Stimulated activated CD8-positive, alpha-beta memory T cell treated with anti-CD3 and anti-CD28 coated beads, Interleukin-12 subunit alpha, Interleukin-12 subunit beta, amount 100 ng/mL, for 24 hours (primary cell): Measurements from ENCODE around the gene APP.
"Not testable (repeated sequence)": the region's sequence is repeated elsewhere in the genome, so short reads cannot be mapped to it uniquely, and the experiment has no call there.

Experiments
- DNase-seq: peaks from one replicate; pipeline ENCODE4 v3.0.0-alpha.2; 2020; ENCODE audit errors: extremely low read depth

APP gene

DNA sequence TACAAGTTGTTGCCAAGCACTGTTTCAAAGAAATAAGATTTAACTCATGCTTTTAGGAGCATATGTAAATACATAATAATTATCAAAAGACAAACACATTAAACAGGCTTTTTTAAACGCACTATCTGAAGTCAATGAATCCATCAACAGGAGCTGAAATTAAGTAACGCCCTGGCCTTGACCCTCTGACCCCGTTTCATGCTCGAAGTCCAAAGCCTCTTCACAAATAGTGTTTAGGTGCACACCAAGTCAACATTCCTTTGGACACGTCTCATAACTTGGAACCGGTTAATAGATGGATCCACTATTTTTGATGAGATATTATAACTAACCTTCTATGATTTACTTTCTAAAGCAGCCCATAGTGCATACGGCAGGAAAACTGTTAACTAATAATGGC, 226.5 kb downstream of the APP start:
- DNase-seq, result no peak

DNA sequence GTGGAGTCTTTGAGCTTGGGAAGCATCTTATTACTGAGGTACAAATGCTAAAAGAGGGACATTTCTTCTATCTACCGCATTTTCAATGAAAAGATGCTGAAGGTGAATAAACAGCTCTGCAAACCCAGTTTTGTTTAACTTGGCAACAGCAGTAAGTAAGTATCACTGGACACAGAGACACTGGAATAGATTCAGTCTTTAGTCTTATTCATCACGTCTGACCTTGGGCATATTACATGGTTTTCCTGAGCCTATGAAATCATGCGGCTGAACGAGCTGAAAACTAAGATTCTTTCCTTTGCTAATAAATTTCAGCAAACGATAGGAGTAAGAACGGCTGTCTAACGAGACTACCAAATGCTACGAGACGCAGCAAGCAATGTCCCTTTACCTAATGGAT, 228.4 kb downstream of the APP start:
- DNase-seq, result no peak

DNA sequence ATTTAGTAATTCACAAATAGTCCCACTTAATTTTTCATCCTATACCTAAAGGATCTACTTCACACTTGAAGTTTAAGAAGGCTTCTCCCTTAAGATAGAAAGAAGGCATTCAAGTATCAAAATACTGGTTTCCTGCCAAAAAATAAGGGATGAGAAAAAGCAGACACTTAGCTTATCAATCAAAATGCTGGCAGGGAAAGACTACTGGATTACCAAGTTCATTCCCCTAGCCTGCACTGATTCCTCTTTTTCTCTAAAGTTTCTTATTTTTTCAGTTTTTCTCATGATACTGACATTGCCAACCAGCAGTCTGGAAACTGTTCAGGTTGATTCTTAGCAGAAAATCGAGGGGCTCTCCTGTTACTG, 231.2 kb downstream of the APP start:
- DNase-seq, result no peak

DNA sequence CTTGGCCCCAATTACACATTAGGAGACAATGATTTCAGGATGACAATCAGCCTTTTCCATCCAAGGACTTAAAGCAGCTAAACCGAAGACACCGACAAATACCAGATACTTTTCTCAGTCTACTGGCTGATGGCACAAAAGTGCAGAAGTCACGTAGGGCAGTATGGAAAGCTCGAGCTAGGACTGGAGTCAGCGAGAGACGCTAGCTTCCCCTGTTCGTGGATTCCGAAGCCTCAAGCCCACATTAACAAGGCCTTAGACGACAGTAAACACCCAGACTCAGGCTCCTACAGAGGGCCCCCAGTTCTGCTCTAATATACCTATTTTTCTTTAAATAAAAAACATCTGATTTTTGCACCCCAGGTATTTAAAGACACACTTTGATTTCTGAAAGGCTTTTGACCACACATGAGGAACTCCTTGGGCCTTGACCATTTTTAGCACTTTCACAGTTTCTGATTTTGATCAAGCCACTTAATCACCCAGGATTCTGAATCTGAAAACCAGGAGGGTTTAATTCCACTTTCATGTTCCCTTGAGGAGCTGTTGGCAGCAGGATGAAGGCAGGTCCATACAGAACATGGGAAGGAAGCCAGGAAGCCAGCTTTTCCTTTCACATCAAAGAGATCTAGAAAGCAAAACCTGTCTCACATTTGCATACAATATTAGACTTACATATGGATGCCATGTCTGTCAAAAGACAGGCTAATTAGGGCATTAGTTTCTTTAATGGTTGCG, 231.7 kb downstream of the APP start:
- DNase-seq, result no peak

DNA sequence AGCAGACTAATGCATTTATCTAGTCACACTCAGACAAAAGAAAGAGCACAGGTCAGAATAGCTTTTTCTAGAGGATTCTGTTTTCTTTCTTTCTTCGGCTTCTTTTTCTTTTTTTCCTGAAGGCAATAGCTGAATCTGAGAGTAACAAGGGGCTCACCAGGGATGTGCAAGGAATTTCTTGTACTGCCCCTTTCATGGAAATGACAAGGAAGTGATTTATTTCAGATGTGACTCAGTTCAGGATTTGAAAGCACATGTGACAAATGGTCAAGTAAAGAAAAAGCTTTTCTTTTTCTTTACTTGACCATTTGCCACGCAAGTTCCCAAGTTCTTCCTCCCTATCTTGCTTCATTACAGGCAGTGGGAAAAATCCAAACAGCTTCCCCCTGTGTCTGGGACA, 233.8 kb downstream of the APP start:
- DNase-seq, result no peak

DNA sequence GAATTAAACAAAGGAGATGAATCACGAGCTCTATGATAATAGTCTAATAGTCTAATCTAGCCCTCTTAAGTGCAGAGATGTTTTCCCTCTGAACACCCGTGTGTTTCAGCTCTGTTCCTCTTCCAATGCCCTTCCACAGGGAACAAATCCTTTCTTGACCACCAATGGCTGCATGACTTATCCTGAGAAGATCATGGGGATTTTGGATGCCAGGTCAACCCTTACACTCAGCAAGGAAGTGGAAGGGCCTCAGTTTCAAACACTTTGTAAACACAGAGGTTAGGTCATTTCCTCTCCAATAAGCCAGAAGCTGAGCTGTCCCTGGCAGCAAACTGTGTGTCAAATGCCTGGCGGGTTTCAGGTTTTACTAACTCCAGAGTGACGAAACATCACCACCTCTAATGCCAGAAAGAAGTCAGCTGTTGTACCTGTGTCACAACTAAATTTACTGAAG, 235.8 kb downstream of the APP start:
- DNase-seq, result no peak

DNA sequence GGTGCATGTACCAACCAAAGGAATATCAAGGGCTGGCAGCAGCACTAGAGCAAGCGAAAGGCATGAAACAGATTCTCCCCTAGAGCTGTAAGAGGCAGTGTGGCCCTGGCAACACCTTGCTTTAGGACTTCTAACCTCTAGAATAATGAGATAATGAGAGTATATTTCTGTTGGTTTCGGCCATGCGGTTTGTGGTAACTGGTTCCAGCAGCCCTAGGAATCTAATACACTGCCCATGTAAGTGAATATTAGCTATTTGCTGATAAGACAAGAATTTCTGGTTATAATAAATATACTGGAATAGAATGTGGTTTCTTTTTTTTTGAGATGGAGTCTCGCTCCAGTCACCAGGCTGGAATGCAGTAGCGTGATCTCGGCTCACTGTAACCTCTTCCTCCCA, 236.4 kb downstream of the APP start:
- DNase-seq, result no peak

DNA sequence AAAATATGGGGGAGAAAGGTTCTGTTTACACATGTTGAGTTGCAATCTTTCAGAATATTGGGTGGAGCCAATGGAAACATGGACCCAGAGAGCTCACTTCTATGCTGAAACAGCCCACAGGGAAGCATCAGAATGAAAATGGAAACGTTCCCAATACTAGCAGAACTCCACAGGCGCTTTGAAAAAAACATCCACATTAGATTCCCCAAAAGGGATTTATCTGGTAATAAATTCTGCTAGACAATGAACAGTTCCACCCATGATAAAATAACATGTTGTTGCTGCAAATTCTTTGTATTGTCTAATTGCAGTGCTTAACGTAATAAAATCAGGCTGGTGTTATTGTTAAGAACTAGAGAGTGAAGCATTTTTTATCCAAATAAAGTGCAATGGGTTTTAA, 238.8 kb downstream of the APP start:
- DNase-seq, result no peak

DNA sequence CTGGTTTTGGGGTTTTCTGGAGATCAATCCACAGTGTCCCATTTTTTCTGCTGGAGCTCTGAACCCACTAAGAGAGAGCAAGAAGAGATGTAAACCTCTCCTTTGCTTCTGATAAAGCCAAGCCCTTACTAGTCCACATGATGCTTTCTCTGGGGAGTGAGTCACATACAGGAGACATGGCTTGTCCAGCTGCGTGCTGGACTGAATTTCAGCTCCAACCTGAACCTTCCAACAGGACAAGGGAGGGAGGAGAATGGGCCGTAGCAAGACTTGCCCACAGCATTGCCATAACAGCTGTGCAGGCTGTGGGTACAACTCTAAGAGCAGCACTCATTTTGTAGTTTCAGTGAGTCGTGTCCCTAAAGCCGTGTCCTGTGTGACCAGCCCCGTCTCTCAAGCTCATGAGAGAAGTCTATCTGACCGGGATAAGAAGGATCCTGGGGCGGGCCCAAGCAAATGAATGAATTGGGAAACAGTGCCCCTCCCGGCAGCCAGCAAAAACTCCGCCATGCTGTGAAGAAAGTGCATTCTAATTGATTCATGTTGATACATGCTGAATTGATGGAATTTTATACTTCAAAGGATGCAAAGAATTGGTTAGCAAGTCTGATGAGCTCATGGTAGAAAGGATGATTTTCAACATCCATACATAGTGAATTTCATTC, 240.6 kb downstream of the APP start:
- DNase-seq, result no peak

DNA sequence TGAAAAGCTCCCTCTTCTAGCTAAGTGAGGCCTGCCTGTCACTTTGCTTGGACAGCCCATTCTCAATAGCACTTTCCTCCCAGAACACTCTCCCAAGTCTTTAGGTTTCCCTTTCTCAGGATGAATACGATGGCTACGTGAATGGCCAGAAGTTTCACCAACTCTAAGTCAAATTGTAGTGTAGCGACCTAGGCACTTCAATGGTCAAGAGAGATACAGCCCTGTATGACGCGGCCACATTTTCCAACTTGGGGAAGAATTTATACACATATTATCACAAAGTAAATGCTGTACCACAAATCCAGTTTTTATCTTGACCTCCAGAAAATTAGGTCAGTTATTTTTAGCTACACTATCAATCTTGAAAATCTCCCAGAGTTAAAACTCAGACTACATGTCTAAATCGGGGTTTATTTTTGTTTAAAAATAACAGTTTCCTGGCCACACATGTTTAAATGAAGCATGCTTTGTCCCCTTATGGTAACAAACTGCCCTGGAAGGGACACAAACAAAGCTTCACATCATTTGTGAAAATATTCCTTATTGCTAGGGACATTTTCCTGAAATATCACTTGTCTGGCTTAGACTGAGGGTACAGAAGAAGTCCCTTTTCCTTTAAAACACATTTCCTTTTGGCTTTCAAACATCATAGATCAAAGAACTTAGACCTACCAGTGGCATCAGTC, 243.2 kb downstream of the APP start:
- no peak for DNase-seq

DNA sequence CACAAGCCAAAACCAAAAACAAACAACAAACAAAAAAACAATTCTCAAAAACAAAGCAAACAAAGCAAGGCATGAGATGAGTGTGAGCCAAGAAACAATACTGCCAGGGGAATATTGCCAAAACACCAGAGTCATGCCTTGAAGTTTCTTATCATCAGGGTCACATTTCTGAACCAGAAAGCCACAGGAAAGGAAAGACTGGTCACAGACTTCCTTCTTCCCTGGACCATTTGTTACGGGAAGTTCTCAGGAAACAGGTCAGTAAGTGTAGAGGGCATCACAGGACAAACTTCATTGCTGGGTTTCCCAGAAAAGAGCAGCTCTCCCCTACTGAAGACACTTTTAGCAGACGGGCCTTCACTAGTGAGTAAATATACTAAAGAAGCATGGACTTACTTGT, 244.6 kb downstream of the APP start:
- no peak for DNase-seq

DNA sequence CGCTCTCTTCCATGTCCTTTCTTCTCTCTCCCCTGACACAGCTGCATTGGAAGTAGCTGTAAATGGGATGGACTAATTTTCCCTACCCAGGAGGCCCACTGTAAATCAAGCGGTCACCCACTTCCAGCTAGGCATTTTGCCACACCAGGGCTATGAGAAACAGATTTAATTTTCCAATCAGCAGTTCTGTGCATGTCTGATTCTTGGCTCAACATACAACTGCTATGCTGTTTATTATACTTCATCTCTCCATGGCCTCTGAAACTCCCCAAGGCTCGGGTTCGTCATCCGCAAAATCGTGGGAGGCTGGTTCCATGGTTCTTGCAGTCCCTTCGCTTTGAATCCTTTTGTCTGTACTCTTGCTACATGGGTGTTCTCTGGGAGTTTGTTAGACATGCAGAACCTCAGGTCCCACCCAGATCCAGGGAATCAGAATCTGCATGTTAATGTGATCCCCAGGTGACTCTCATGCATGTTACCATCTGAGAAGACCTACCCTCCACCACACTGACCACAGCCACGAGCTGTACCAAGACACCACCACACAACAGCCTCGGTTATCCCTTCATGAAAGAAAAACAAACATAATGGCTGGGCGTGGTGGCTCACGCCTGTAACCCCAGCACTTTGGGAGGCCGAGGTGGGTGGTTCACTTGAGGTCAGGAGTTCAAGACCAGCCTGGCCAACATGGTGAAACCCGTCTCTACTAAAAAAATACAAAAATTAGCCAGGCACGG, 245.3 kb downstream of the APP start:
- DNase-seq, result no peak

DNA sequence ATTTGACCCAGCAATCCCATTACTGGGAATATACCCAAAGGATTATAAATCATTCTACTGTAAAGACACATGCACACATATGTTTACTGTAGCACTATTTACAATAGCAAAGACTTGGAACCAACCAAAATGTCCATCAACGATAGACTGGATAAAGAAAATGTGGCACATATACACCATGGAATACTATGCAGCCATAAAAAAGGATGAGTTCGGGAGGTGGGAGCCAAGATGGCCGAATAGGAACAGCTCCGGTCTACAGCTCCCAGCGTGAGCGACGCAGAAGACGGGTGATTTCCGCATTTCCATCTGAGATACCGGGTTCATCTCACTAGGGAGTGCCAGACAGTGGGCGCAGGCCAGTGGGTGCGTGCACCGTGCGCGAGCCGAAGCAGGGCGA, 252.4 kb downstream of the APP start:
- DNase-seq, result not testable (repeated sequence)

DNA sequence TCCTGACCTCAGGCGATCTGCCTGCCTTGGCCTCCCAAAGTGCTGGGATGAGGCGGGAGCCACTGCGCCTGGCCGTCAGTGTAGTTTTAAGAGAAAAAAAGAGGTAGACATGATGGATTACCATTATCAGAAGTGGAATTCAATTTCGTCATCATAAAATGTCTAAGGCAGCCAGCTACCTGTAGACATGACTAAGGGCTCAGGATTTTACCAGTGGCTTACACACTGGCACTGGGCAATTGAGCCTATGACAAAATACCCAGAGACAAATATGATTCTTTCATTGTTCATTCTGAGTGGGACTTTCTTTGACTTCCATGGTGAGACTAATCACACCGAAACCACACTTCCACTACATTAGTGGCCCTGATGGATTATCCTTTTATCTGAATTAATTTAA, 254.3 kb downstream of the APP start:
- no peak for DNase-seq

DNA sequence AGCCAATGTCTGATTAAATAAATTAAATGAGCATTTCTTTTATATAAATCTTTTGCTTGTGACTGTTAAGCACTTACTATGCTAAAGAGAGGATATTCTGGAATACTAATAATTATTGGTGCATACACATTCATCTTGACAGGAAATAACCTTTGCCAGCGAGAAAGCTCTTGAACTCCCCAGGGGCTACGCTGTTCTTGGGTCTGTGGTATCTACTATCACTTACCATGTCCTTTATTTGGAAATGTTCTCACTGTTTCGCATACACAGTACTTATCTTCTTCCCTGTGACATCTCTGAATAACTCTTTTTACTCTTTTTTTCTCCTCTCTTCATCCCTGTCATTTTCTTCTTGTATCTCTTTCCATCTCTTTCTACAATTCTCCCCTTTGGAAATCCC, 257.1 kb downstream of the APP start:
- DNase-seq, result no peak

DNA sequence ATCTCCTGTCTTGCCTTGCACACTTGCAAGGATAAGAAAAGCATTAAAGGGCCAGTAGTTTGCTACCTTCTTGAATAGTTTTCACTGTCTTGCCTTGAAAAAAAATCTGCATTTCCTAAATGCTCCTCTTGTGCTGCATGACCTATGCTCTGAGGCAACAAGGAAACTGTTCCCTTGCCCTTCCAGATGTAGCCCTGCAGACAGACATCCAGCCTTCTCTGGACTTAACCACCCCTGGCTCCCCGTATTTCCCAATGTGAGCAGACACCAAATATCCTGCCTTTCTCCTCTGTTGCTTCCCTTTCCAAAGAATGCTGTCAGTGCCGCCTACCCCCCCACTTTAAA, 258.2 kb downstream of the APP start:
- DNase-seq, result no peak

DNA sequence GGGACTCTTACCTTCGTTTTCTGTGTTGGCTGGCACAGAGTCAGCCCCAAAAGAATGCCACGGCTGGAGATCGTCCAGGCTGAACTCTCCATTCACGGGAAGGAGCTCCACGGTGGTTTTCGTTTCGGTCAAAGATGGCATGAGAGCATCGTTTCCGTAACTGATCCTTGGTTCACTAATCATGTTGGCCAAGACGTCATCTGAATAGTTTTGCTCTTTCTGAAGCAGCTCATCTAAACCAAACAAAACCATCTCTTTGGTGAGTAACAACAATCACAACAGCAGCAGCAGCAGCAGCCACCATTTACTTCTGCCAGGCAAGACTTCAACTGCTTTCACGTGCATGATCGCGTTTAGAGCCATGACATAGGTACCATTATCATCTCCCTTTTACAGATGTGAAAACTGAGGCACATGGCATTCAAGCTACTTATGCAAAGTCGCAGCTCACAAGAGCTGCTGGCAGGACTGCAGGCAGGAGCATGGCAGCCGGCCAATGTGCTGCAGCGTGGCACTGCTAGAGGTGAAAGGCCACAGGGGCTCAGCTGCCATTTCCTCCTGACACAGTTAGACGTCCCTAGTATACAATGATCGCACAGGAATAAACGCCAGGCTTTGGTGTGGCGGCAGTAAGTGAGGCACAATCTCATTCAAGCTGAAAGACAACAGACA, 258.7 kb downstream of the APP start:
- DNase-seq, result no peak

DNA sequence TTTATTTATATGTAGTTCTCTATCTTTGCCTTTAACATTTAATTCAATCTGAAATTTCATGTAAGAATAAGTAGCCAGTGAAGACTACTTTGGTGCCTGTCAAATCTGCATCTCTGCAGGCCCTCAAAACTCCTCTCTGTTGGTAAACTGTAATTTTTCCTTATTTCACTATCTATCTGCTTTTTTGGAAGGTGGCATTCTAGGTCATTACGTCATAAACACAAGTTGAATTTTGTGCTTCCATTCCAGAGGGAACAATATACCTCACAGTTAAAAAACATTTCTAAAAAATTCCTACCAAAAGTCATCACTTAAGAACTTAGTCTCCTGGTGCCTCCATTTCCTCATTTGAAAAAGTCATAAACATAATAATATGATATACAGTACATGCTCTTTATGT, 259.8 kb downstream of the APP start:
- no peak for DNase-seq

DNA sequence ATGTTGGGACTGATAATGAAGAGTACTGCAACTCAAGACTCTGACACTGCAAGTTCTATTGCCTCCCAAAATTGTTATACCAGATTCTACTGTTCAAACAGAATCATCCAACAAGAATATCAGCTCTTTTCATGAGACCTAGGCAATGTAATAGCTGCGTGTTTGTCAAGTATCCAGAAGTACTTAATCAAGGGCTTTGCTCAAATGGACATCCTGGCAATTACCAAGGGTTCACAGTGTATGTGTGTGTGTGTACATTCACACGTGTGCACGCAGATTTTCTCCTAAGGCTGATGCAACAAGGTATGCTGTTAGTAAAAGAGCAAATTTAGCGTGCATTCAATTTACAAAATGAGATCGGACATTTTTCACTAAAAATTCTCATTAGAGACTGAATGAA, 261.2 kb downstream of the APP start:
- no peak for DNase-seq

DNA sequence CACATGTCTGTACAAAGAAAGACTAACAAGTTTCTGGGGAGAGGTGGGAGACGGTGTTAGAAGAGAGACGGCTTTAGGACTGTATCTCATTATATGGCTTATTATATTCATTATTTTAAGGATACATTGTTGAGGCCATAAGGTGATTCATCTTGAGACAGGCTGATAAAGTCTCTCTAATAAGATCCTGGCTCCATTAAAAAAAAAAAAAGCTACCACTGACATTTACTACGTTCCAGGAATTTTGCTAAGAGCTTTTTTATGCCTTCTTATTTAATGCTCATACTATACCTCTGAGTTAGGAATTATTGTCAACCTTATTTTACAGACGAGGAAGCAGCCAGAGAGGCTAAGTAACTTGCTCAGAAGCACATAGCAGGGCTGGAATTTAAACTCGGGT, 262.1 kb downstream of the APP start:
- DNase-seq, result no peak

DNA sequence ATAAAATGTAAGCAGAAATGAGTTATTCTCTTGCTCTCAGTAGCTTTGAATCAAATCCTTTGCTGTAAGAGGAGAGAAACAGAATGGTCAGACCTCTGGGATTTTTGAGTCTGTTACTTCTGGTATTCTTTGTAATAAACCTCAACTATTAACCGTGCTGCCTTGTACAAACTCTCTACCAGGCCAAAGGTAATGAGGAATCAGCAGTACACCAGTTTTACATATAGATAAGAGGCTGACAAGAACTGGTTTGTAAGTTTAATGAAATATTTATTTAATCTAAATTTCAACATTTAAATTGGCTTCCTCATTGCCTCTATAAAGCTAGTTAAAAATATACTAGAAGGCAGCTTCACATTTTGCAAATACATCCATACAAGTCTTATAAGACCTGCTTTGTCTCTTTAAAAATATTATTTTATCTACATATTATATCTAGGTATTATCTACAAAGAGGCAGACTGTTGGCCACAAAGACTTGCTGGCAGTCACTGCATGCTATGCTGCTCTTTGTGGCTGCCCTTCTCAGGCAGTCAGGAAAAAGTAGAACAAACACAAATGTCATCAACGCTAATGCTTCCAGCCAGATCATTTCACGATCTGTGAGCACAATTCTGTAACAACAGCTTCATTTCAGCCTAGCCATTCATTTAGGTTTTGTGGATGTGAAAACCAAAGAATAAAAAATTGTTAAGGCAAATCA, 262.8 kb downstream of the APP start:
- no peak for DNase-seq
